Measurements from ENCODE around the gene CCDC91. TPM values are rescaled to one million over a fixed set of nuclear protein-coding genes. Genes with fewer than 3 reads are reported as not detected.

Gene CCDC91
- total RNA-seq, 1 experiment from 2014 or later, result 35.9 TPM

DNA sequence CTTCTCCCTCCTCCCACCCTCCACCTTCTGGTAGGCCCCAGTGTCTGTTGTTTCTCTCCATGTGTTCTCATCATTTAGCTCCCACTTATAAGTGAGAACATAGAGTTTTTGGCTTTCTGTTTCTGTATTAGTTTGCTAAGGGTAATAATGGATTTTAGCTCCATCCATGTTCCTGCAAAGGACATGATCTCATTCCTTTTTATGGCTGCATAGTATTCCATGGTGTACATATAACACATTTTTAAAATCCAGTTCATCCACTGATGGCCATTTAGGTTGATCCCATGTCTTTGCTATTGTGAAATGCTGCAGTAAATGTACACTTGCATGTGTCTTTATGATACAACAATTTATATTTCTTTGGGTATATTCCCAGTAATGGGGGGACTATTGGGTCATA, 96.1 kb downstream of the CCDC91 start:
- intact Hi-C loops (cut with micrococcal nuclease), result no loop called here
- H3K4me3 Mint-ChIP-seq (ENCODE audit: unreplicated experiment), result no peak overlapping the region
- peaks cover 18% of the 10 kb centered on the region for H3K9me3 Mint-ChIP-seq (ENCODE audit: unreplicated experiment)
- no peaks in the 10 kb centered on the region for H3K27me3 Mint-ChIP-seq (ENCODE audit: insufficient read depth, unreplicated experiment)
- ChIA-PET CTCF (no interaction called here), POLR2A (interaction anchor here (0.6 kb wide), 1 partner anchor 459 kb away, joined by 5 read pairs; no protein-coding TSS in a partner anchor)
- no peaks in the 10 kb centered on the region for H3K4me1 Mint-ChIP-seq (ENCODE audit: insufficient read depth, unreplicated experiment)
- no peak for DNase-seq (ENCODE audit: unreplicated experiment)
- H3K27ac Mint-ChIP-seq (ENCODE audit: low read depth, unreplicated experiment), result no peak overlapping the region
- peaks cover 5% of the 10 kb centered on the region for H3K36me3 Mint-ChIP-seq (ENCODE audit: insufficient read depth, unreplicated experiment)
- no TSS peak for BruUV-seq (replicated peaks)
- TF ChIP-seq, protein P1, sequence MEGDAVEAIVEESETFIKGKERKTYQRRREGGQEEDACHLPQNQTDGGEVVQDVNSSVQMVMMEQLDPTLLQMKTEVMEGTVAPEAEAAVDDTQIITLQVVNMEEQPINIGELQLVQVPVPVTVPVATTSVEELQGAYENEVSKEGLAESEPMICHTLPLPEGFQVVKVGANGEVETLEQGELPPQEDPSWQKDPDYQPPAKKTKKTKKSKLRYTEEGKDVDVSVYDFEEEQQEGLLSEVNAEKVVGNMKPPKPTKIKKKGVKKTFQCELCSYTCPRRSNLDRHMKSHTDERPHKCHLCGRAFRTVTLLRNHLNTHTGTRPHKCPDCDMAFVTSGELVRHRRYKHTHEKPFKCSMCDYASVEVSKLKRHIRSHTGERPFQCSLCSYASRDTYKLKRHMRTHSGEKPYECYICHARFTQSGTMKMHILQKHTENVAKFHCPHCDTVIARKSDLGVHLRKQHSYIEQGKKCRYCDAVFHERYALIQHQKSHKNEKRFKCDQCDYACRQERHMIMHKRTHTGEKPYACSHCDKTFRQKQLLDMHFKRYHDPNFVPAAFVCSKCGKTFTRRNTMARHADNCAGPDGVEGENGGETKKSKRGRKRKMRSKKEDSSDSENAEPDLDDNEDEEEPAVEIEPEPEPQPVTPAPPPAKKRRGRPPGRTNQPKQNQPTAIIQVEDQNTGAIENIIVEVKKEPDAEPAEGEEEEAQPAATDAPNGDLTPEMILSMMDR (IDR thresholded peaks at IDR 0.05; ENCODE audit: unreplicated experiment), result no peak

DNA sequence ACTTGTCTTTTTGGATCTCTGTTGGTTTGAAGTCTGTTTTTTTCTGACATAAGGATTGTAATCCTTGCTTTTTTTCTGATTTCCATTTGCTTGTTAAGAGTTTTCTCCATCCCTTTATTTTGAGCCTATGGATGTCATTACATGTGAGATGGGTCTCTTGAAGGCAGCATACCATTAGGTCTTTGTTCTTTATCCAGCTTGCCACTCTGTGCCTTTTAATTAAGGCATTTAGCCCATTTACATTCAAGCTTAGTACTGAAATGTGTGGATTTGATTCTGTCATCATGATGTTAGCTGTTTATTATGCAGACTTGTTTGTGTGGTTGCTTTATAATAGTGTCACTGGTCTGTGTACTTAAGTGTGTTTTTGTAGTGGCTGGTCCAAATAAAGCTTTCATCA, 100.0 kb downstream of the CCDC91 start:
- intact Hi-C loops (cut with micrococcal nuclease), result no loop called here
- H3K27me3 Mint-ChIP-seq (ENCODE audit: insufficient read depth, unreplicated experiment), result no peaks in the 10 kb centered on the region
- H3K4me1 Mint-ChIP-seq (ENCODE audit: insufficient read depth, unreplicated experiment), result no peaks in the 10 kb centered on the region
- DNase-seq (ENCODE audit: unreplicated experiment), result no peak
- TF ChIP-seq, protein P1 (IDR thresholded peaks at IDR 0.05; ENCODE audit: unreplicated experiment), result no peak
- ChIA-PET POLR2A (interaction anchor here (0.5 to 0.7 kb wide), 2 partner anchors 545 to 595 kb away, joined by 3 to 4 read pairs; no protein-coding TSS in a partner anchor), CTCF (no interaction called here)
- H3K27ac Mint-ChIP-seq (ENCODE audit: low read depth, unreplicated experiment), result no peak overlapping the region
- H3K36me3 Mint-ChIP-seq (ENCODE audit: insufficient read depth, unreplicated experiment), result peaks cover 12% of the 10 kb centered on the region
- peaks cover 18% of the 10 kb centered on the region for H3K9me3 Mint-ChIP-seq (ENCODE audit: unreplicated experiment)
- no peak overlapping the region for H3K4me3 Mint-ChIP-seq (ENCODE audit: unreplicated experiment)
- BruUV-seq (replicated peaks), result no TSS peak

GRCh38 chr12:28292699-28293098, 102.4 kb downstream of the CCDC91 start:
- H3K27ac Mint-ChIP-seq (ENCODE audit: low read depth, unreplicated experiment), result no peak overlapping the region
- TF ChIP-seq, protein P1 (IDR thresholded peaks at IDR 0.05; ENCODE audit: unreplicated experiment), result no peak
- no peaks in the 10 kb centered on the region for H3K27me3 Mint-ChIP-seq (ENCODE audit: insufficient read depth, unreplicated experiment)
- CTCF ChIA-PET, result interaction anchor here (0.5 kb wide), 1 partner anchor 272 kb away, joined by 3 read pairs; no protein-coding TSS in a partner anchor
- peaks cover 18% of the 10 kb centered on the region for H3K9me3 Mint-ChIP-seq (ENCODE audit: unreplicated experiment)
- no TSS peak for BruUV-seq (replicated peaks)
- POLR2A ChIA-PET, result no interaction called here
- H3K36me3 Mint-ChIP-seq (ENCODE audit: insufficient read depth, unreplicated experiment), result peaks cover 12% of the 10 kb centered on the region
- H3K4me3 Mint-ChIP-seq (ENCODE audit: unreplicated experiment), result no peak overlapping the region
- intact Hi-C loops (cut with micrococcal nuclease), result no loop called here
- H3K4me1 Mint-ChIP-seq (ENCODE audit: insufficient read depth, unreplicated experiment), result no peaks in the 10 kb centered on the region
- no peak for DNase-seq (ENCODE audit: unreplicated experiment)

- no peaks in the 10 kb centered on the region for H3K27me3 Mint-ChIP-seq (ENCODE audit: insufficient read depth, unreplicated experiment)
- peaks cover 11% of the 10 kb centered on the region for H3K9me3 Mint-ChIP-seq (ENCODE audit: unreplicated experiment)
- TF ChIP-seq, protein P1 (IDR thresholded peaks at IDR 0.05; ENCODE audit: unreplicated experiment), result no peak
- no peak for DNase-seq (ENCODE audit: unreplicated experiment)
- H3K4me3 Mint-ChIP-seq (ENCODE audit: unreplicated experiment), result no peak overlapping the region
- H3K4me1 Mint-ChIP-seq (ENCODE audit: insufficient read depth, unreplicated experiment), result no peaks in the 10 kb centered on the region
- ChIA-PET CTCF (no interaction called here), POLR2A (interaction anchor here (0.9 kb wide), 1 partner anchor 15 kb away, joined by 7 read pairs; no protein-coding TSS in a partner anchor)
- intact Hi-C loops (cut with micrococcal nuclease), result no loop called here
- no peak overlapping the region for H3K27ac Mint-ChIP-seq (ENCODE audit: low read depth, unreplicated experiment)
- no TSS peak for BruUV-seq (replicated peaks)
- peaks cover 12% of the 10 kb centered on the region for H3K36me3 Mint-ChIP-seq (ENCODE audit: insufficient read depth, unreplicated experiment)
Observed at GRCh38 chr12:28294300-28294699, 104.0 kb downstream of the CCDC91 start.

Data from MCF 10A (cell line).